RWPE1 (cell line): ENCODE data around the gene CAMKK1.

Experiments used
- CTCF ChIA-PET: fragments of 350-600 bp; sonication (Branson Sonifier 250); formaldehyde crosslinking; extraction: SDS; loops from one replicate; lab custom pipeline; 2021; lab: Yijun Ruan, JAX
- POLR2A ChIA-PET: fragments of 400-600 bp; formaldehyde crosslinking; extraction: SDS; loops from one replicate; lab custom pipeline; 2020; ENCODE audit warnings: antibody characterized with exemption; ENCODE audit not compliant: low non-redundant PET; lab: Yijun Ruan, JAX
- DNase-seq: peaks from one replicate; pipeline ENCODE4 v3.0.0; 2012; ENCODE audit warnings: low spot score
- H3K27ac ChIP-seq: fragments of 450-650 bp; 2 replicates; pipeline ENCODE4 v1.5.1; 2017
- CTCF ChIP-seq: fragments of 450-650 bp; conservative IDR thresholded peaks from 2 replicates; pipeline ENCODE4 v1.5.1; 2017; ENCODE audit warnings: low read depth, mild to moderate bottlenecking

Gene CAMKK1

GRCh38 chr17:3907483-3908216 is 14.8 kb upstream of the CAMKK1 start:
- POLR2A ChIA-PET = no interaction called here
- no peak overlapping the region for H3K27ac ChIP-seq
- DNase-seq = no peak
- CTCF ChIA-PET = interaction anchor here (0.5 to 1.7 kb wide), 10 partner anchors 12 to 1456 kb away, joined by 3 to 6 read pairs (median 4); partner anchors contain the start of gene HASPIN
- no peak for TF ChIP-seq CTCF

GRCh38 chr17:3906881-3907280 is 14.0 kb upstream of the CAMKK1 start:
- DNase-seq = no peak
- no peak for TF ChIP-seq CTCF
- CTCF ChIA-PET = interaction anchor here (0.5 to 1.7 kb wide), 6 partner anchors 12 to 1457 kb away, joined by 3 to 6 read pairs (median 4); partner anchors contain the start of gene HASPIN
- POLR2A ChIA-PET = no interaction called here
- no peak overlapping the region for H3K27ac ChIP-seq

GRCh38 chr17:3905017-3905520 is 12.2 kb upstream of the CAMKK1 start:
- CTCF ChIA-PET = interaction anchor here (1.2 to 3.7 kb wide), 2 partner anchors 9 to 61 kb away, joined by 9 to 23 read pairs; no protein-coding TSS in a partner anchor
- TF ChIP-seq CTCF = no peak
- DNase-seq = no peak
- no peak overlapping the region for H3K27ac ChIP-seq
- POLR2A ChIA-PET = no interaction called here

- DNase-seq = no peak
- TF ChIP-seq CTCF = no peak
- no peak overlapping the region for H3K27ac ChIP-seq
- CTCF ChIA-PET = interaction anchor here (0.6 to 3.7 kb wide), 2 partner anchors 9 to 30 kb away, joined by 3 to 23 read pairs; no protein-coding TSS in a partner anchor
- POLR2A ChIA-PET = no interaction called here
Observed at GRCh38 chr17:3904501-3904900, 11.6 kb upstream of the CAMKK1 start.

- POLR2A ChIA-PET = no interaction called here
- CTCF ChIA-PET = interaction anchor here (0.5 to 3.7 kb wide), 3 partner anchors 10 to 212 kb away, joined by 3 to 23 read pairs (median 4); no protein-coding TSS in a partner anchor
- no peak for DNase-seq
- H3K27ac ChIP-seq = no peak overlapping the region
- no peak for TF ChIP-seq CTCF
Observed at GRCh38 chr17:3903881-3904290, 11.0 kb upstream of the CAMKK1 start.

GRCh38 chr17:3903051-3903825 is 10.4 kb upstream of the CAMKK1 start:
- ChIA-PET POLR2A (no interaction called here), CTCF (interaction anchor here (0.5 to 3.7 kb wide), 2 partner anchors 11 to 213 kb away, joined by 4 to 23 read pairs; no protein-coding TSS in a partner anchor)
- no peak overlapping the region for H3K27ac ChIP-seq
- DNase-seq = no peak
- TF ChIP-seq CTCF = no peak
